Upper lobe of right lung (tissue), 1 donor: ENCODE measurements around the gene SNX21. TPM values are rescaled to one million over a fixed set of nuclear protein-coding genes. Genes with fewer than 3 reads are reported as not detected.

Experiments used
- ATAC-seq: fragments of 200-7000 bp; cut with Tn5 transposase; one replicate; pipeline ENCODE4 v1.9.1; 2020; ENCODE audit warnings: mild to moderate bottlenecking, moderate library complexity
- DNase-seq: peaks from one replicate; pipeline ENCODE4 v3.0.0-alpha.2; 2020
- H3K27ac ChIP-seq: fragments of 200-600 bp; one replicate; pipeline ENCODE4 v1.8.0; 2022
- H3K27me3 ChIP-seq: fragments of 200-600 bp; one replicate; pipeline ENCODE4 v1.8.0; 2022; ENCODE audit warnings: mild to moderate bottlenecking
- H3K36me3 ChIP-seq: fragments of 200-600 bp; one replicate; pipeline ENCODE4 v1.8.0; 2022
- H3K4me1 ChIP-seq: fragments of 200-600 bp; one replicate; pipeline ENCODE4 v1.8.0; 2022
- H3K4me3 ChIP-seq: fragments of 200-600 bp; one replicate; pipeline ENCODE4 v1.8.0; 2022; ENCODE audit warnings: mild to moderate bottlenecking
- H3K9me3 ChIP-seq: fragments of 200-600 bp; one replicate; pipeline ENCODE4 v1.8.0; 2022
- CTCF ChIP-seq: fragments of 200-600 bp; IDR thresholded peaks from one replicate; pipeline ENCODE4 v1.8.0; 2022; ENCODE audit warnings: antibody characterized with exemption
- intact Hi-C: fragments of 100-400 bp; cut with DNase I; formaldehyde crosslinking; loops from one replicate; pipeline ENCODE4 v1.11.0; 2022
- total RNA-seq: library from RNA; stranded (reverse); fragmentation: NEBNext Ultra II Directional; extraction: Animal tissue kit (Norgen Biotek cat#: 25700); gene quantifications from one replicate; pipeline ENCODE4 v1.2.1, GENCODE V29; 2021
- donor health status: DM: no; HTN: yes; CAD: no; lungs with severe emphysema.

The SNX21 gene
- total RNA-seq, 1 donor from 2014 or later: 23.4 TPM

- DNase-seq (no peak), ATAC-seq (no peak)
- Histone ChIP-seq H3K4me1 (no peaks in the 10 kb centered on the region), H3K27me3 (no peaks in the 10 kb centered on the region), H3K4me3 (no peak overlapping the region), H3K36me3 (no peaks in the 10 kb centered on the region), H3K27ac (no peak overlapping the region), H3K9me3 (no peaks in the 10 kb centered on the region)
- TF ChIP-seq CTCF: no peak
- intact Hi-C loops: no loop called here
Observed at GRCh38 chr20:45863543-45864470, 30.2 kb downstream of the SNX21 start.

GRCh38 chr20:45866454-45866853 lies 32.9 kb downstream of the SNX21 start:
- TF ChIP-seq CTCF: no peak
- Histone ChIP-seq H3K36me3 (no peaks in the 10 kb centered on the region), H3K4me1 (no peaks in the 10 kb centered on the region), H3K27me3 (no peaks in the 10 kb centered on the region), H3K27ac (no peak overlapping the region), H3K4me3 (no peak overlapping the region), H3K9me3 (no peaks in the 10 kb centered on the region)
- intact Hi-C loops: no loop called here
- ATAC-seq: no peak
- DNase-seq: no peak

- no peaks in the 10 kb centered on the region for H3K36me3 ChIP-seq
- intact Hi-C loops: no loop called here
- ATAC-seq: no peak
Observed at GRCh38 chr20:45867136-45867818, 33.7 kb downstream of the SNX21 start.

GRCh38 chr20:45867819-45868176 lies 34.2 kb downstream of the SNX21 start:
- H3K27ac ChIP-seq: no peak overlapping the region
- ATAC-seq (no peak), DNase-seq (no peak)
- TF ChIP-seq CTCF: no peak
- no peaks in the 10 kb centered on the region for H3K4me1 ChIP-seq
- no peaks in the 10 kb centered on the region for H3K27me3 ChIP-seq
- intact Hi-C loops: no loop called here
- no peak overlapping the region for H3K4me3 ChIP-seq
- H3K9me3 ChIP-seq: no peaks in the 10 kb centered on the region
- H3K36me3 ChIP-seq: no peaks in the 10 kb centered on the region

More at GRCh38 chr20:45867136-45867818, 33.7 kb downstream of the SNX21 start:
- H3K27ac ChIP-seq: no peak overlapping the region
- TF ChIP-seq CTCF: no peak
- H3K4me1 ChIP-seq: no peaks in the 10 kb centered on the region
- H3K4me3 ChIP-seq: no peak overlapping the region
- no peak for DNase-seq
- no peaks in the 10 kb centered on the region for H3K27me3 ChIP-seq
- no peaks in the 10 kb centered on the region for H3K9me3 ChIP-seq

GRCh38 chr20:45872626-45873025 lies 39.0 kb downstream of the SNX21 start:
- Histone ChIP-seq H3K36me3 (peaks cover 6% of the 10 kb centered on the region), H3K4me3 (no peak overlapping the region), H3K4me1 (no peaks in the 10 kb centered on the region), H3K27ac (no peak overlapping the region), H3K9me3 (no peaks in the 10 kb centered on the region), H3K27me3 (no peaks in the 10 kb centered on the region)
- ATAC-seq: no peak
- no peak for DNase-seq
- intact Hi-C loops: no loop called here
- no peak for TF ChIP-seq CTCF
